NCI-H1694 (cell line): ENCODE measurements around the gene PITPNM1.
"Not testable (repeated sequence)": the region's sequence is repeated elsewhere in the genome, so short reads cannot be mapped to it uniquely, and the experiment has no call there.

Experiments used
- DNase-seq: peaks from one replicate; lab custom pipeline; 2025; lab: John Stamatoyannopoulos, UW

Gene PITPNM1

GRCh38 chr11:67489885-67490726 is 15.1 kb downstream of the PITPNM1 start:
- no peak for DNase-seq

DNA sequence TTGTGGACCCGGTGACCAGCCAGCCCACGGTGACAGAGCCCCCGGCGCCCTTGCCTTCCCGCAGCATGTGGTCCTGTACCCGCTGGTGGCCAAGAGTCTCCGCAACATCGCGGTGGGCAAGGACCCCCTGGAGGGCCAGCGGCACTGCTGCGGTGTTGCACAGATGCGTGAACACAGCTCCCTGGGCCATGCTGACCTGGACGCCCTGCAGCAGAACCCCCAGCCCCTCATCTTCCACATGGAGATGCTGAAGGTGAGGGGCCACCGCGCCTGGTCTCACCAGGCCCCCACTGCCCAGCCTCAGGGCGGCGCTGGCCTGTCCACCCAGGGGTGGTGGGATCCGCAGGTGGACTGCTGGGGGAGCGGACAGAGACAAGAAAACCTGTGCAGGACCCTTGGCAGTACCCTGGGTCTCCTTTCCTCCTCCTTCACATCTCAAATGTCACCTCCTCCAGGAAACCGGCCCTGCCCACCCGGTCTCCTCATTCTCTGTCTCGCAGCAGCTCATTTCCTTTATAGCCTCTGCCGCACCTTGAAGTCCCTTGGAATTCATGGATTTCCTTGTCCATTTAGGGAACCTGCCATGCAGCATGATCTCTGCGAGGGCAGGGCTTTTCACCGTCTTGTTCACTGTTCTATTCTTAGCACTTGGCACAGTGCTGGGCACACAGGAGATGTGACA is 15.8 kb downstream of the PITPNM1 start:
- DNase-seq: no peak

DNA sequence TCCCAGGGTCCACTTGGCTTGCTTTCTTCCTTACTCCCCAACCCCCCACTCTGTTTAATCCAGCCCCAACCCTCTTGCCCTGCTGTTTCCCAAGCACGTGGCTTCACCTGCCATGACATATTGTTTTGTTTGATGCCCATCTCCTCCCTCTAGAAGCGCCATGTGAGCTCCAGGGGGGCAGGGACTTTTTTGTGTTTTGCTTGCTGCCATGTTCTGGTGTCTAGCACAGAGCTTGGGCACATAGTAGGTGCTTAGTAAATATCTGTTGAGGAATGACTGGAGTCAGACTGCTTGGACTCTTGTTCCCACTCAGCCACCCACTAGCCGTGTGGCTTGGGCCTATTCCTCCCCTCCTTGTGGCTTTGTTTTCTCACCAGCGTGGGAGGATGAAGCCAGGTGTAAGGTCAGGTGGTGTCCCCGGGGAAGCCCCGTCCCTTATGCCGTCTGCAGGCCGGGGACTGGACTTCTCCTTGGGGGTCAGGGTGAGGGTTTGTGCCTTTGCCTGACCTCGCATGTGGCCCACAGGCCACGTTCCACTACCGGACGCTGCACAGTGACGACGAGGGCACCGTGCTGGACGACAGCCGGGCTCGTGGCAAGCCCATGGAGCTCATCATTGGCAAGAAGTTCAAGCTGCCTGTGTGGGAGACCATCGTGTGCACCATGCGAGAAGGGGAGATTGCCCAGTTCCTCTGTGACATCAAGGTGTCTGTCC is 18.5 kb downstream of the PITPNM1 start:
- no peak for DNase-seq

DNA sequence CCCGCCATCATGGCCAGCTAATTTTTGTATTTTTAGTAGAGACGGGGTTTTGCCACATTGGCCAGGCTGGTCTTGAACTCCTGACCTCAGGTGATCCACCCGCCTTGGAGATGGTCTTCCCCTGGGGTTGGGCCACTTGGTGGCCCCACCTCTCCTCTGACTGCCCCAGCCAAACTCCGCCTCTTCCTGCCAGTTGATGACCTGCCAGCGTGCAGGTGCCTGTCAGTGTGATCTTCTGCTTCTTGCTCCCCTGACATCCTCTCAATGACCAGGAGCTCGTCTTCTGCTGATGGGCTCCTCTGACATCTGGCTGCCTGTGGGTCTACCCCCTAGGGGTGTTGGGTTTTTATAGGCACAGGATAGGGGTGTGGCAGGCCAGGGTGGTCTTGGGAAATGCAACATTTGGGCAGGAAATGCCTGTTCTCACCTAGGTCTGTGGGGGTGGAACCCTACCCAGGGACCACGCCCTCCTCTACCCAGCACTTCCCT is 19.2 kb downstream of the PITPNM1 start:
- not testable (repeated sequence) for DNase-seq

DNA sequence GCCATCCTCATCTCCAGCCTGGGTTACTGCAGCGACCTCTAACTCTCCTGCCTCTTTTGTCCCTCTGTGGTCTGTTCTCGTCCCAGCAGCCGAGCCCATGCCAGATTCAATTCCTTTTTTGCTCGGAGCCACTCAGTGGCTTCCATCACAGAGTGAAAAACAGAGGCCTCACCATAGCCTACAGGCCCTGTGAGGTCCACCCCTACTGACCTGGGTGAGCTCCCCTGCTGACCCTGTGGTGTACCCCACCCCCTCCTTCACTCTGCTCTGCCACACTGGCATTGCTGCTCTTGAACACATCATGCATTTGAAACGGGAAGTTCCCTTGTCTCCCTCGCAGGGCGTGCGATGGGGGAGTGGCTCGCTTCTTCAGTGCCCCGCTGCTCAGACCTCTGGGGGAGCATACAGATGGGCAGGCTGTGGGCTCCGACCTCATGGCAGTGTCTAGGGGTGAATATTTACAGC is 20.3 kb downstream of the PITPNM1 start:
- no peak for DNase-seq

GRCh38 chr11:67483831-67484665 is 21.1 kb downstream of the PITPNM1 start:
- DNase-seq: no peak

DNA sequence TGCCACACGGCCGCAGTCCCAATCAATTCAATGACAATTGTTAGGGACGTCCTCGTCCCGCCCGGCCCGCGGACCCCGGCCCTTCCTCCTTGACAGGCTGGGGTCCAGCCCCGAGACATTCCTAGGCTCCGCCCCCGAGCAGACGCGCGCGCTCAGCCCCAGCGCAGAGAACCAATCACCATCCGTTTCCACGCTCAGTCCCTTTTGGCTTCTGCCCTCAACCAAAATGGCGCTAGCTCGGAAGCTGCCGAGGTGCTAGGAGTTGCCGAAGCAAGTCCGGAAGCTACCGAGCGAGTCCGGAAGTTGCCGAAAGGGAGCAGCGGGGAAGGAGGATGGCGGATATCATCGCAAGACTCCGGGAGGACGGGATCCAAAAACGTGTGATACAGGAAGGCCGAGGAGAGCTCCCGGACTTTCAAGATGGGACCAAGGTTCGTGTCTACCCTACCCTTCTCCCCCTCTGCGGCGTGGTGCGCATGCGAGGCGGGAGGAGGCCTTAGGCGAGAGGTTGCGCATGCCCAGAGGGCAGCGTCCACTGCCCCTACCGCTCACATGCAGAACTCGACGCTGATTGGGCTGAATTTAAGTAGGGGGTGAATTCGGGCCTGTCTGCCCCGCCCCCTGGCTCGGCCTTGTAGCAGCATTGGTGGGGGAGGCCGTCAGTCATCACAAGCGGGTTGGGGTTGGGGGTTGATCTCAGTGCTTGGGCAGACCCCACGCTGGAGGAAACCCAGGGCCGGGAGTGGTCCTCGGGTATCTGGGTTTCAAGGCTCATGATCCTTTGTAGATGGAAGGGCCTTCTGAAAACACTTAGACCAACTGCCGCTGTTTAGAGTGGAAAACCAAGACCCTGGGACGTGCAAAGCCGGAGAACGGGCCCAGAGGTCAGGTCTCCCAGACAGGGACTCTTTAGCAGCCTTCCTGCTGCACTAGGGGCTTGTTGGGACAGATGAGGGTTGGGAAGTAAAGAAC is 22.1 kb downstream of the PITPNM1 start, which contains the start of gene AIP:
TSS of gene AIP (plus strand) at position 200 of the 972 bp plus-strand sequence. CDS start at position 333, 133 bp downstream.
- DNase-seq: peak; percentile 90

DNA sequence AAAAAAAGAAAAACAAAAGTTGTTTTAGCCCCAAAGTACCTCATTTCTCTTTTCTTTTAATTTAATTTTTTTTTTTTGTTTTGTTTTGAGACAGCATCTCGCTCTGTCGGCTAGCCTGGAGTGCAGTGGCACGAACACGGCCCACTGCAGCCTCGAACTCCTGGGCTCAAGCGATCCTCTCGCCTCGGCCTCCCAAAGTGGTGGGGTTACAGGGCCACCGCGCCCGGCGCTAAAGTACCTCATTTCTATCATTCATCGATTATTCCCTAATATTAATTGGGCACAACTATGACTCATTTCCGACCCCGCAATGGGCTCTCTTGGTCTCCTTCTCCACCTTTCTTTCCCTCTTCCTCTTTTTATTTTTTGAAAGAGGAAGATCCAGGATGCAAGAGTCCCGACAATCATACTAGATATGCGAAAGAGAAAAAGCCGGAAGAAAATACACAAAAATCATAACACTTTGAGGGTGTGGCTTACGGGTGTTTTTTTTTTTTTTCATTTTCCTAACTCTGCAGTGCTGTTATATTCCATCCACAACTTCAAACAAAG is 22.8 kb downstream of the PITPNM1 start:
- no peak for DNase-seq

DNA sequence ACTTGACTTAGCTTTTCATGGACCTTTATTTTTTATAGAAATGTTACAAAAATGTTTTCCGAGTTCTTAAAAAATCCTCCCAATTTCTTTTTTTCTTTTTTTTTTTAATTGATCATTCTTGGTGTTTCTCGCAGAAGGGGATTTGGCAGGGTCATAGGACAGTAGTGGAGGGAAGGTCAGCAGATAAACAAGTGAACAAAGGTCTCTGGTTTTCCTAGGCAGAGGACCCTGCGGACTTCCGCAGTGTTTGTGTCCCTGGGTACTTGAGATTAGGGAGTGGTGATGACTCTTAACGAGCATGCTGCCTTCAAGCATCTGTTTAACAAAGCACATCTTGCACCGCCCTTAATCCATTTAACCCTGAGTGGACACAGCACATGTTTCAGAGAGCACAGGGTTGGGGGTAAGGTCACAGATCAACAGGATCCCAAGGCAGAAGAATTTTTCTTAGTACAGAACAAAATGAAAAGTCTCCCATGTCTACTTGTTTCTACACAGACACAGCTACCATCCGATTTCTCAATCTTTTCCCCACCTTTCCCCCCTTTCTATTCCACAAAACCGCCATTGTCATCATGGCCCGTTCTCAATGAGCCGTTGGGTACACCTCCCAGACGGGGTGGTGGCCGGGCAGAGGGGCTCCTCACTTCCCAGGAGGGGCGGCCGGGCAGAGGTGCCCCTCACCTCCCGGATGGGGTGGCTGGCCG is 27.7 kb downstream of the PITPNM1 start:
- not testable (repeated sequence) for DNase-seq

GRCh38 chr11:67476692-67477091 is 28.5 kb downstream of the PITPNM1 start:
- DNase-seq: not testable (repeated sequence)

- DNase-seq: no peak
Observed at GRCh38 chr11:67472882-67473281, 32.3 kb downstream of the PITPNM1 start.

- DNase-seq: no peak
Observed at GRCh38 chr11:67470337-67471002, 34.7 kb downstream of the PITPNM1 start.

DNA sequence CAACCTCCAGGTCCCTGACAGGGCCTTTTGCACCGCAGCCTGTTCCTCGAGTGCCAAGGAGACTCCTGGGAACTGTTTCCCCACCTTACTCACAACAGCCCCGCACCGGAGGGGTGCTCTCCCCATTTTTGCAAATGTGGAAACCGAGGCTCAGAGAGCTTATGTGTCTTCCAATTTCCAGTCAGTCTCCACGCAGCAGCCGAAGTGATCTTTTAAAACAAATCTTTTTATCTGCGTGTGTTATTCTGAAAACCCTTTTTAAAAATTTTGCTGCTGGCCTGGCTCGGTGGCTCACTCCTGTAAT is 35.7 kb downstream of the PITPNM1 start:
- no peak for DNase-seq

GRCh38 chr11:67468759-67469507 is 36.2 kb downstream of the PITPNM1 start, which contains the start of gene TMEM134:
TMEM134 (minus strand) TSS chr11:67469251; CDS start chr11:67469192, 59 bp downstream.
- DNase-seq: peak; percentile 64

DNA sequence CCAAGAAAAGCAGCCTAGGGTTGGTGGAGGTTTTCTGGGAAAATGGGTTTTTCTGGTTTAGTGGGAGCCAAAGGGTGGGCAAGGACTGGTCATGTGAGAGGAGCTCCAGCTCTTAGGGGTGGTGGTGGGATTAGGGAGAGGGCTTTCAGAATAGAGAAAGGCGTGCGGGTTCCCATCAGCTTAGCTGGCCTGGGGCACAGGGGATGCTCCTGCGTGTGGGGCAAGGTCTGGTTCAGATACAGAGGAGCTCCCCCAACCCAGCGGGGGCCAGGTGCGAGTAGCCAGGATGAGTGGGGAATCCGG is 36.8 kb downstream of the PITPNM1 start:
- no peak for DNase-seq

GRCh38 chr11:67468056-67468455 is 37.1 kb downstream of the PITPNM1 start:
- DNase-seq: no peak

DNA sequence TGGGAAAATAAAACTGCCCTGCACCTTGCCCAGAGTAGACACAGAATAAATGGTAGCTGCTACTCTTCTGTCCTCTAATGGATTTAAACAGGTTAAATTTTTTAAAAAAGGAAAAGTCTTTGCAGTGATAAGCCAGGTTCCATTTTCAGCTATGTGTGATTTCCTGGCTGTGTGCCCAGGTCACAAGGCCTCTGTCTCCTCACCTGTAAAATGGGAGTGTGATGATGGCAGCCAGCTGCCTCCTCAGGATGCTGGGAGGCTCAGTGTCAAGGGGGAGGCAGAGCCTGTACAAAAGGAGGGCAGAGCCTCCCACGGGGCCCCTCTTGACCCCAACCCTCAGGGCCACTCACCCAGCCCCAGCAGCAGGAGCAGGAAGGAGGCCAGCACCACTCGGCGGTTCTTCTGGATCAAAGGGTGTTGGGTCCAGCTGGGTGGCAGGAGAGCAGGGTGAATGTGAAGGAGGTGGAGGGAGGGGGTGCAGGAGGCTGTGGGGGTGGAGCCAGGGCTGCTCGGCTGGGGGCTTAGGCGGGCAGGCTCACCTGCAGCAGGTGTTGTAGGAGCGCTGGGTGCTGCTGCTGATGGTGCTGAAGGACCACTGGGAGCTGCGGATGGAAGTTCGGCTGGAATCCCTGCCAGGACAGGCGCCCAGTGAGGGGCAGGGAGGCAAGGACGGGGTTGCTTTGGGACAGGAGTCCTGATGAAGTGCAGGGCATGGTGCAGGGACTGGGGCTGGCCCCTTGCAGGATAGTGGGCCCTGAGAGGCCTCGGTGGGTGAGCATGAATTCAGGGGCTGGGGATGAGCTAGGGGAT is 38.0 kb downstream of the PITPNM1 start:
- no peak for DNase-seq
